ENCODE measurements around the gene THADA.
A peak's percentile ranks its signal among the peaks of the same experiment; 100 is the strongest.

Gene THADA

GRCh38 chr2:43221763-43222474, 373.9 kb downstream of the THADA start:
- TF ChIP-seq CTCF (IDR thresholded peaks at IDR 0.05; ENCODE audit: control insufficient read depth, extremely low read depth, insufficient read depth) = no peak
- H3K4me3 ChIP-seq (ENCODE audit: low read depth, low read length) = no peak overlapping the region
- DNase-seq (ENCODE audit: low read depth) = no peak

GRCh38 chr2:43221124-43221762, 374.6 kb downstream of the THADA start:
- DNase-seq (ENCODE audit: low read depth) = no peak
- TF ChIP-seq CTCF (IDR thresholded peaks at IDR 0.05; ENCODE audit: control insufficient read depth, extremely low read depth, insufficient read depth) = no peak

GRCh38 chr2:43220760-43221123, 375.1 kb downstream of the THADA start:
- H3K4me3 ChIP-seq (ENCODE audit: low read depth, low read length) = no peak overlapping the region; the same call in 1 of the 2 replicates
- DNase-seq (ENCODE audit: low read depth) = no peak
- no peak for TF ChIP-seq CTCF (IDR thresholded peaks at IDR 0.05; ENCODE audit: control insufficient read depth, extremely low read depth, insufficient read depth)

More at GRCh38 chr2:43221124-43221762, 374.6 kb downstream of the THADA start:
- H3K4me3 ChIP-seq (ENCODE audit: low read depth, low read length) = no peak overlapping the region

- H3K4me3 ChIP-seq (ENCODE audit: low read depth, low read length) = peak overlapping the region; percentile 52
- DNase-seq (ENCODE audit: low read depth) = no peak
- no peak for TF ChIP-seq CTCF (IDR thresholded peaks at IDR 0.05; ENCODE audit: control insufficient read depth, extremely low read depth, insufficient read depth)
These were observed 375.5 kb downstream of the THADA start for GRCh38 chr2:43220229-43220751.

- peak; percentile 39 for DNase-seq (ENCODE audit: low read depth)
- peak overlapping the region; percentile 52 for H3K4me3 ChIP-seq (ENCODE audit: low read depth, low read length)
- TF ChIP-seq CTCF (IDR thresholded peaks at IDR 0.05; ENCODE audit: control insufficient read depth, extremely low read depth, insufficient read depth) = no peak
These were observed 376.2 kb downstream of the THADA start for GRCh38 chr2:43219383-43220228.

- no peak for DNase-seq (ENCODE audit: low read depth)
- peak overlapping the region; percentile 52 for H3K4me3 ChIP-seq (ENCODE audit: low read depth, low read length)
- no peak for TF ChIP-seq CTCF (IDR thresholded peaks at IDR 0.05; ENCODE audit: control insufficient read depth, extremely low read depth, insufficient read depth)
These were observed 377.0 kb downstream of the THADA start for GRCh38 chr2:43218702-43219382.

Measured in LNCaP clone FGC (cell line).